AG09309 (cell line): Measurements from ENCODE around the gene PXT1.

Source experiments
- DNase-seq: peaks from one replicate; pipeline ENCODE4 v3.0.0-alpha.2; 2010; ENCODE audit warnings: low read depth
- H3K4me3 ChIP-seq: 2 replicates; pipeline ENCODE4 v1.5.1; 2011; ENCODE audit warnings: mild to moderate bottlenecking, low read depth, low read length, moderate library complexity; ENCODE audit not compliant: control insufficient read depth
- CTCF ChIP-seq: IDR thresholded peaks from 2 replicates; pipeline ENCODE4 v1.5.1; 2011; ENCODE audit warnings: mild to moderate bottlenecking, low read depth, low read length, inconsistent platforms; ENCODE audit not compliant: insufficient read depth, control insufficient read depth; ENCODE audit errors: missing control alignments

PXT1 gene

GRCh38 chr6:36349240-36349639 lies 93.4 kb downstream of the PXT1 start:
- no peak overlapping the region for H3K4me3 ChIP-seq
- TF ChIP-seq CTCF, result no peak
- DNase-seq, result no peak

DNA sequence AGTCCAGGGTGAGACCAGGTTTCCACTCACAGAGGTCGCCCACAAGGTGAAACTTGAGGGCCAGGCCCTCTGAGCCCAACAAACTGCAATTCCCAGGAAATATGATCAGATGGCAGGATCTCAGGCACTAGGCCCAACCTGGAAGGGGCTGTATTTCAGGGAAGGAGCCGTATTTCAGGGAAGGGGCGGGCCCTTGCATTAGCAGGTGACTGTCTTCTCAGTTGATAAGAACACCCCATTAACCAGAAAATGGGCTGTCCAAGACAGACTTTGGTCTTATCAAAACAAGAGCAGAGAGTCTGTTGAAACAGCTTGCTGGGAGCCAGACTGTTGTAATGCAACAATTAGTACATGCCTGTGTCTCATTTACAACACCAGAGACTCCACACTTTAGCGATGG lies 95.0 kb downstream of the PXT1 start:
- no peak for DNase-seq
- no peak overlapping the region for H3K4me3 ChIP-seq
- no peak for TF ChIP-seq CTCF

DNA sequence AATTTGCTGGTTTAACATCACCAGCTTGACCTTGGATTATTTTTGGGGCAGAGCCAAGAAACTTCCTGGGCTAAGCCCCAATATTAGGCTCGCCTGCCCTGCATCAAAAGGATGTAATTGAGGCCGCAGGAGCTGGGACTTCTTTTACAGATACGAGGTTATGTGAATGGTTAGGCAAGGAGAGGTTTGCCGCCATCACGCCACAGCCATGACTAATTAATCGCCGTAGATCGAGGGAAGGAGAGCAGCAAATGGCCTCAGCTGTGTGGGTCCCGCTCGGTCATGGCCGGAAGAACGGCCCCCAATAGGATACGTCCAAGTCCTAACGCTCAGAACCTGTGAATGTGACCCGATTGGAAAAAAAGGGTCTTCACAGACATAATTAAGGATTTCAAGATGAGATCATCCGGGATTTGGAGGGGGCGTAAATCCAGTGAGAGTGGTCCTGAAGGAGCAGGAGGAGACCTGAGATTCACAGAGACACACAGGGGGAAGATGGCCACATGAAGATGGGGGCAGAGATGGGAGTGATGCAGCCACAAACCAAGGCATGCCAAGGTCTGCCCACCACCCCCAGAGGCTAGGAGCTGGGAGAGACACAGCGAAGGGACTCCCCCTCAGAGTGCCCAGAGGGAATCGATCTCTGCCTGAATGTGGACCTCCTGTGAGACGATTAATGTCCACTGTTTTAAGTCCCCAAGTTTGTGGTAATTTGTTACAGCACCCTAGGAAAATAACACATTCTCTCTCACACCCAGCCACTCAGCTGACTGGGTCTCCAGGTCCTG lies 96.0 kb downstream of the PXT1 start:
- H3K4me3 ChIP-seq, result no peak overlapping the region
- no peak for TF ChIP-seq CTCF
- DNase-seq, result no peak

DNA sequence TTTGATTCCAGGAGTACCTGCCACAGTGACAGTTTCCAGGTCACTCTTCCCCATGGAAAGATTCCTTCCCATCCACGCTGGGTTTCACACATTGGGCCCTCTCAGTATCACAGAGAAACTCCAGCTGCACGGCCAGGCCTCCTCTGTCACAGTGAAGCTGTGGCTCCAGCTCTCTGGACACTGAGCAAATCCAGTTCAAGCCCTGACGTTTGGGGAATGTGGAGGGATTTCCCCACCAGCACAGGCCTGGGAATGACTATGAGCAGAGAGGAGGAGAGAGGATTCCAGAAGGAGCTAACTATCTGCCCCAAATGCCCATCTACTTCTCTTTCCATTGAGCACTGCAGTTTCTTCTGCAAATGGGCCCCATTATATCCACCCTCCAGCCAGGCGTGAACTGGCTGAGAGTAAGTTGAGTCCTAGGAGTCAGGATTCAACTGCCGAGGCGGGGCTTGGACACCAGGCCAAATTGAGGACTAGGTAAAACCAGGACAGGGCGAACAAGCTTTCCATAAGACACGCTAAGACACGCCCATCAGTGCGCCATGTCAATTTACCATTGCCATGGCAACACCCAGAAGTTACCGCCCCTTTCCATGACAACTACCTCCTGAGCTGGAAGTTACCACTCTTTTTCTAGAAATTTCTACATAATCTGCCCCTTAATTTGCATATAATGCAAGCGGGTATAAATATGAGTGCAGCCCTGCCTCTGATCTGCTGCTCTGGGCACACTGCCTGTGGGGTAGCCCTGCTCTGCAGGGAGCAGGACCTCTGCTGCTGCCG lies 96.8 kb downstream of the PXT1 start:
- H3K4me3 ChIP-seq, result no peak overlapping the region
- no peak for DNase-seq
- no peak for TF ChIP-seq CTCF

GRCh38 chr6:36343109-36343680 lies 99.5 kb downstream of the PXT1 start:
- TF ChIP-seq CTCF, result no peak
- no peak overlapping the region for H3K4me3 ChIP-seq
- no peak for DNase-seq

DNA sequence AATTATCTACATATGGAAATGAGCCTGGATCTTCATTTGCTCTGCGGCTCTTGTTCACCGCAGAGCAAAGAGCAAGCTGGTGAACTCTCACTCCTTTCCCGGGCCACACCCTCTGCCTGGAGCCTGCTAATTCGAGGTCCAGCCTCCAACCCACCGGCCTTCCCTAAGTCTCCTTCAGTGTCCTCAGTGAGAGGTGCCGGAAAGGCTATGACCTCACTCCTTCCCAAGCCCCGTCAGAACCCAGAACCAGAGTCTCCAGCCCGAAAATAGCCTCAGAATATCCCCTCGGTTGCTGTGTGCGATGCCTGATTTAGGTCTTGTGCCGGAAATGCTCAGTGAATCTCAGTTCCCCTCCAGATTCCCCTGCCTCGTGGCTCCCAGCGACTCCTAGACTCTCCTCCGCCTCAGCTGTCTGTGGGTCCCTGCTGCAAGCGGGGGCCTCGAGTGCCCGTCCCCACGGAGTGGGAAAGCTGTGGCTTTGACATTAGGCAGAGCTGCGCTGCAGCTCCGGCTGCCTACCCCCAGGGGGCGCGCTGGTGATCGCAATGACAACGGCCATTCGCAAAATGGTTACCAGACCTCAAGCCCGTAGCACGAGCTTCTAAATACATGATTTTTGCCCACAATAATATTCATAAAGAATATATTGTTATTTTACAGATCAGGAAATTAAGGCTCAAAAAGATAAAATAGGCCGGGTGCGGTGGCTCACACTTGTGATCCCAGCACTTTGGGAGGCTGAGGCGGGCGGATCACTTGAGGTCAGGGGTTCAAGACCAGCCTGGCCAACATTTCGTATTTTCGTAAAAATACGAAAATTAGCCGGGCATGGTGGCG lies 101.8 kb downstream of the PXT1 start:
- peak; percentile 98 for TF ChIP-seq CTCF
- H3K4me3 ChIP-seq, result peak overlapping the region; percentile 17
- no peak for DNase-seq
